ENCODE data around the gene IFT25. TPM values are rescaled to one million over a fixed set of nuclear protein-coding genes. Genes with fewer than 3 reads are reported as not detected.

The IFT25 gene
- polyA plus RNA-seq, 1 experiment: 54.2 TPM

DNA sequence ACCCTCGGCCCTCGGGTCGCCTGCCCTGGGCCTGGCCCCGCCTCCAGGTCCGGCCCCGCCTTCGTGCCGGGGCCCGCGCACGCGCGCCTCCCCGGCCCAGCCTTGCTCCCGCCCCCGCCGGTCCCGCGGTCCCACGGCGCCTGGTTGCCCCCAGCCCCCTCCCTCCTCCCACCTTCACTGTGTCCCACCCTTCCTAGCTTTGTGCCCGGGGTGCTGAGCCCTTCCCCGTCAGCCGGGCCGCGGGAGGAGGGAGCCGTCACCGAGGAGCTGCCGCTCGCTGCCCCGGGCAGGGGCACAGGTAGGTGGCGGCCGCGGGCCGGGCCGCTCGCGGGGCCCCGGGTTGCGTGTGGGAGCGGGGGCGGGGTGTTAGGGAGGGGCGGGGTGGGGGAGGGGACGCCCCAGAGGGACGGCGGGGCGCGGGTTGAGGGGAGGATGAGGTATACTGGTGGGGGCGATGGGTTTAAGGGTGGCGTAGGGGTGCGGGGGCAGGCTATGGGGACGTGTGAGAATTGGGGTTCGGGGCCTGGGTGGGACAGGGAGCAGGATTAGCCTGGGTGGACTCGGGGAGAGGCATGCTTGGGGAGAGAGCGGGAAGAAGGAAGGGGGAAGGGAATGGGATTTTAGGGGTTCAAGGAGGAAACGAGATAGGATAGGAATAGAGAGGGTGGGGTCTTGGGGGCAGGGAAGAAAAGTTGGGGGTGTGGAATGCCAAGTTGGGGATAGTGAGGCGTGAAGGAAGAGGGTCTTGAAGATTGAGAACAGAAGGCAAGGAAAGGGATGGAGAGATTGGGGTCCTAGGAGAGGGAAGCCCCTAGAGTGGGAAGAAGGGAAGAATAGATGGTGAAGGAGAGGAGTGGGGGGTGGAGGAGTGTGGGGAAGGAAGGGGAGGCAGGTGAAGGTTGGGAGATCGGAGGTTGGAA, 1.0 kb upstream of the IFT25 start, which contains the start of gene LRRC42:
Gene LRRC42 (plus strand): TSS at position 99 of the 920 bp plus-strand sequence. CDS start 5,650 bp downstream, outside the sequence.
- TF ChIP-seq, protein P1, sequence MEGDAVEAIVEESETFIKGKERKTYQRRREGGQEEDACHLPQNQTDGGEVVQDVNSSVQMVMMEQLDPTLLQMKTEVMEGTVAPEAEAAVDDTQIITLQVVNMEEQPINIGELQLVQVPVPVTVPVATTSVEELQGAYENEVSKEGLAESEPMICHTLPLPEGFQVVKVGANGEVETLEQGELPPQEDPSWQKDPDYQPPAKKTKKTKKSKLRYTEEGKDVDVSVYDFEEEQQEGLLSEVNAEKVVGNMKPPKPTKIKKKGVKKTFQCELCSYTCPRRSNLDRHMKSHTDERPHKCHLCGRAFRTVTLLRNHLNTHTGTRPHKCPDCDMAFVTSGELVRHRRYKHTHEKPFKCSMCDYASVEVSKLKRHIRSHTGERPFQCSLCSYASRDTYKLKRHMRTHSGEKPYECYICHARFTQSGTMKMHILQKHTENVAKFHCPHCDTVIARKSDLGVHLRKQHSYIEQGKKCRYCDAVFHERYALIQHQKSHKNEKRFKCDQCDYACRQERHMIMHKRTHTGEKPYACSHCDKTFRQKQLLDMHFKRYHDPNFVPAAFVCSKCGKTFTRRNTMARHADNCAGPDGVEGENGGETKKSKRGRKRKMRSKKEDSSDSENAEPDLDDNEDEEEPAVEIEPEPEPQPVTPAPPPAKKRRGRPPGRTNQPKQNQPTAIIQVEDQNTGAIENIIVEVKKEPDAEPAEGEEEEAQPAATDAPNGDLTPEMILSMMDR (IDR thresholded peaks at IDR 0.05; ENCODE audit: low read depth, low read length): peak; percentile 19; the same call in 1 of the 2 replicates
- POLR2A ChIA-PET: interaction anchor here (1.0 to 2.1 kb wide), 7 partner anchors 10 to 109 kb away, joined by 3 to 15 read pairs (median 8); partner anchors contain the start of genes NDC1 and YIPF1
- H3K9me3 ChIP-seq (ENCODE audit: control insufficient read depth, insufficient read depth, low read length): no peaks in the 10 kb centered on the region; the same call in 1 of the 2 replicates
- DNase-seq (ENCODE audit: low read depth, low spot score): no peak
- peak within 1 kb of the TSS; percentile 70 for H3K27ac ChIP-seq (ENCODE audit: low read depth, low read length)
- H3K4me3 ChIP-seq (ENCODE audit: low read depth, low read length): peak within 1 kb of the TSS; percentile 97
- CTCF ChIA-PET: interaction anchor here (1.0 to 5.0 kb wide), 12 partner anchors 10 to 135 kb away, joined by 3 to 80 read pairs (median 4); no protein-coding TSS in a partner anchor
- no peaks in the 10 kb centered on the region for H3K27me3 ChIP-seq (ENCODE audit: control insufficient read depth, insufficient read depth, low read length)

DNA sequence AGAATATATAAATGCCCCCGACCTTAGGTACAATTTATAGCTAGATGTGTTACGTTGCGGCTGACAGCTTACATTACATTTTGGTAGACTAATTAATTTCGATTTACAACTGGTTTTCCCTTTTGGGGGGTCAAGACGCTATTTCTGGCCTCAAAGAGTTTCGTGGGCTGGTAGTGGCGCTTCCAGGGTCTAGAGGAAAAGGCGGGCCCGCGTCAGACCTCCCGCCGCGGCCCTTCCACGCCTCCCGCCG, 391 bp downstream of the IFT25 start:
- ChIA-PET CTCF (interaction anchor here (0.9 to 1.7 kb wide), 7 partner anchors 11 to 107 kb away, joined by 3 to 24 read pairs (median 6); partner anchors contain the start of gene NDC1), POLR2A (interaction anchor here (0.8 to 2.1 kb wide), 7 partner anchors 11 to 811 kb away, joined by 3 to 15 read pairs (median 8); partner anchors contain the start of genes NDC1 and YIPF1)
- TF ChIP-seq, protein P1 (IDR thresholded peaks at IDR 0.05; ENCODE audit: low read depth, low read length): no peak
- Histone ChIP-seq H3K9me3 (ENCODE audit: control insufficient read depth, insufficient read depth, low read length) (no peaks in the 10 kb centered on the region; the same call in 1 of the 2 replicates), H3K27me3 (ENCODE audit: control insufficient read depth, insufficient read depth, low read length) (no peaks in the 10 kb centered on the region), H3K4me3 (ENCODE audit: low read depth, low read length) (peak overlapping the region; percentile 97), H3K27ac (ENCODE audit: low read depth, low read length) (peak overlapping the region; percentile 70)
- DNase-seq (ENCODE audit: low read depth, low spot score): no peak

DNA sequence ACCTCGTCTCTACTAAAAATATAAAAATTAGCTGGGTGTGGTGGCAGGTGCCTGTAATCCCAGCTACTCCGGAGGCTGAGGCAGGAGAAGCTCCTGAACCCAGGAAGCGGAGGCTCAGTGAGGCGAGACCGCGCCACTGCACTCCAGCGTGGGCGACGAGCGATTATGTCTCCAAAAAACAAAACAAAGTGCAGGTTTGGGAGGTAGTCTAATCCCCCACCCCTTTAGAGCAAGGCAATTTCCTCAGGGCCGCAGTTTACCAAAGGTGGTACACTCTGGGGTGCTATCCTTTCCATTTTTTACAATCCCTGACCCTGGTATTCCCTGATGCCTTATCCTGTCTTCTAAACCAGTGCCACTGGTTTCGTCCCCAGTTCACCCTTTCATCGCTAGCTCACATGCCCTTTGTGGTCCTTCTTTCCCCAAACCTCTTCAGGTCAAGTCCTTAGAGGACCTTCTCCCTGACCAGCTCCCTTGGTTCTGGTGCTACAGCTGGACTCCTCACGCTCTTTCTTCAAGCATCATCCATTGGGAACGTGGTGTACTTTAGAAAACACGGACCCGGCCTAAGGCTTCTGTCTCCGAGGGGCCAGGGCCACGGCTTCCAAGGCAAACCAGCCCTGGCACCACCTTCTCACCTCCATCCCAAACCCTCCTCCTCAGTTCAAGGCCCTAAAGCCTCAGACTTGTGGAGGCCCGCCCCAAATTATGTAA, 873 bp downstream of the IFT25 start:
- Histone ChIP-seq H3K27me3 (ENCODE audit: control insufficient read depth, insufficient read depth, low read length) (no peaks in the 10 kb centered on the region), H3K9me3 (ENCODE audit: control insufficient read depth, insufficient read depth, low read length) (no peaks in the 10 kb centered on the region; the same call in 1 of the 2 replicates), H3K4me3 (ENCODE audit: low read depth, low read length) (peak overlapping the region; percentile 97), H3K27ac (ENCODE audit: low read depth, low read length) (peak overlapping the region; percentile 21)
- TF ChIP-seq, protein P1 (IDR thresholded peaks at IDR 0.05; ENCODE audit: low read depth, low read length): no peak
- CTCF ChIA-PET: interaction anchor here (1.3 to 1.4 kb wide), 2 partner anchors 12 to 107 kb away, joined by 4 to 6 read pairs; partner anchors contain the start of gene NDC1
- POLR2A ChIA-PET: interaction anchor here (1.1 to 2.1 kb wide), 5 partner anchors 38 to 811 kb away, joined by 3 to 15 read pairs (median 8); partner anchors contain the start of genes NDC1 and YIPF1
- no peak for DNase-seq (ENCODE audit: low read depth, low spot score)

DNA sequence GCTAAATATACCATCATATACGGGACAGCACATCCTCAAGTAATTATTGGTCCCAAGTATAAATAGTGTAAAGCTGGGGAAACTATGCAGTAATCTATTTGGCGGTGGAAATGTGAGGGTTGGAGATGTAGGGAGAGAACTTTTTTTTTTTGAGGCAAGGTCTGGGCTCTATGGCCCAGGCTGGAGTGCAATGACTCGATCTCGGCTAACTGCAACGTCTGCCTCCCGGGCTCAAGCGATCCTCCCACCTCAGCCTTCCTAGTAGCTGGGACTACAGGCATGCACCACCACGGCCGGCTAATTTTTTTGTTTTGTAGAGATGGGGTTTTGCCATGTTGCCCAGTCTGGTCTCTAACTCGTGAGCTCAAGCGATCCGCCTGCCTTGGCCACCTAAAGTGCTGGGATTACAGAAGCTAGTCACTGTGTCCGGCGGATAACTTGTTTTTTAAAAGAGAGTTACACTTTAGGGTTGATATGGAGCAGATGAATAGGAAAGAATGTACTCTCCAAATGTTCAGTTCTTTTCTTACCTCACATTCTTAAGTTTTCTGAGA, 1.9 kb downstream of the IFT25 start:
- ChIA-PET CTCF (no interaction called here), POLR2A (no interaction called here)
- no peaks in the 10 kb centered on the region for H3K27me3 ChIP-seq (ENCODE audit: control insufficient read depth, insufficient read depth, low read length)
- TF ChIP-seq, protein P1 (IDR thresholded peaks at IDR 0.05; ENCODE audit: low read depth, low read length): no peak
- no peak overlapping the region for H3K27ac ChIP-seq (ENCODE audit: low read depth, low read length)
- no peaks in the 10 kb centered on the region; the same call in 1 of the 2 replicates for H3K9me3 ChIP-seq (ENCODE audit: control insufficient read depth, insufficient read depth, low read length)
- H3K4me3 ChIP-seq (ENCODE audit: low read depth, low read length): no peak overlapping the region
- no peak for DNase-seq (ENCODE audit: low read depth, low spot score)
